LNCAP (cell line): Measurements from ENCODE around the gene CORO2B.

Source experiments
- CTCF ChIP-seq: fragments of 450-650 bp; IDR thresholded peaks from 2 replicates; pipeline ENCODE4 v1.5.1; 2017; ENCODE audit warnings: mild to moderate bottlenecking

CORO2B gene

GRCh38 chr15:68684476-68684875 lies 105.7 kb downstream of the CORO2B start:
- no peak for TF ChIP-seq CTCF

- no peak for TF ChIP-seq CTCF
Observed at GRCh38 chr15:68687136-68687735, 108.4 kb downstream of the CORO2B start.

DNA sequence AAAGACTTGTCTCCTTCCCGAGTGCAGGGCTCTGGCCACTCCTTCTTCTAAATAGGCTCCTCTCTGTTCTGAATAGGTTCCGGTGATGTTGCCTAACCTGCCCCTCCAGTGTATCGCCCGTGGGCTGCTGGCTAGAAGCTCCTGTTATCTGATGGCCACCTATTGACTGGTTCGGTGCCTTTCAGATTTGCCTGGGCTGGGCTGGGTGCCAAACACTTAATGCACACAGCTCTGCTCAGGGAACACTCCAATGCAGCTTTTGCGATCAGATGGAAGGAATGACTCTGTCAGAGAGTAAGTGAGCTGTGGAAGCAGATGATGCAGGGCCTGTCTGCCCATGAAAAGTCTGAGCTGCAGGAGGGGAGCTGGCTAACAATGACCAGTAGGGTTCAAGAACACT lies 112.9 kb downstream of the CORO2B start:
- TF ChIP-seq CTCF: no peak

DNA sequence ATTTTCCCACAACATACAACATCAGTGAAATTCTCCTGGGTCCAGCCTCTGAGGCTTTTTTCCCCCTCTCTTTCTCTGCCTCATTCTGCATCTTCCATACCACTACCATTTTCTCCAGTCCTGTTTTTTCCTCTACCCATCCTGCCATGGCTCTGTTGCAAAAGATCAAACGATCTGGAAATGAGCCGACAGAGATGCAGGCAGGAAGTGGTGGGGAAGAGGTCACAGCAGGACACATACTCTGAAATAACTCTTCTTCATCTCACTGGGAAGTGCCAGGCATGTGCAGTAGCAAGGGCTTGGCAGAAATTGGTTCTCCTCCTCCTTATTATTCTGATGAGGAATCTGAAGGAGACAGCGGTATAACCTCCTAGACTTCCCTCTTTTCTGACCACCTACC lies 114.3 kb downstream of the CORO2B start:
- no peak for TF ChIP-seq CTCF

DNA sequence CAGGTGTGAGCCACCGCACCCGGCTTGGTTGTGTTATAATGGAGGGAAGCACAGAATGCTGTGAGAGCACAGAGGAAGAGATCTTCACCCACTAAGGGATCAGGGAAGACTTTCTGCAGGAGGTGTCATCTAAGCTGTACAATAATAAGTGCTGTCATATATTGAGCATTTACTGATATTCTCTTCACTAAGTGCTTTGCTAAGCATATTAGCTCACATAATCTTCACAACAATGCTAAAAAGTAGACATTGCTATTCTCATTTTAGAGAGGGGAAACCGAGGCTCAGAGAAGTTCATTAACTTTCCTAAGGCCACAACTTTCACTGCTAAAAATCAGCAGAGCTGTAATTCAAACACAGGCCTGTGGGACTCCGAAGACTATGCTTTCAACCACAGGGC lies 115.3 kb downstream of the CORO2B start:
- no peak for TF ChIP-seq CTCF

DNA sequence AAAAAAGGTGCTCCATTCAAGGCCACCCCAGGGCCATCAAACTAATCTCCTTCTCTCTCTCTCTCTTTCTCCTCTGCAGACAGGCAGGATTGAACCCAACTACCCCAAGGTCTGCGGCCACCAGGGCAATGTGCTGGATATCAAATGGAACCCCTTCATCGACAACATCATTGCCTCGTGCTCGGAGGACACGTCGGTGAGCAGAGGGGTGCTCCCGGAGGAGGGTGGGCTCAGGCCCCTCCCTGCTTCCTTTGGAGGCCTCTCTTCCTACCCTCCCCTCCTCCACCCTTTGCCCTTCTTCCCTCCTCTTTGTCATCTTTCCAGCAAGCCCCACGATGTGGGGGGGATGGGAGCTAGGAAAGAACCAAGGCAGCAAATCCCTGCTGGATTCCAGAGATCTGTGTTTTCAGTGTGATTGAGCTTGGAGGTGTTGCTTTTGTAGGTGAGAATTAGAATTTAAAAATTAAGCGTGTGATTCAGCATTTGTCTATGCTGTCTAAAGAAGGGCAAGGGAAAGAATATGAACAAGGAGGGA lies 116.3 kb downstream of the CORO2B start:
- TF ChIP-seq CTCF: no peak

- no peak for TF ChIP-seq CTCF
Observed at GRCh38 chr15:68696414-68697363, 117.9 kb downstream of the CORO2B start.
